NB4 (cell line): ENCODE measurements around the gene RUVBL1.

Source experiments
- CTCF ChIP-seq: IDR thresholded peaks from one replicate; pipeline ENCODE4 v1.5.1; 2012; ENCODE audit warnings: low read depth, low read length
- POLR2A ChIP-seq: IDR thresholded peaks from 2 replicates; pipeline ENCODE4 v1.6.1; 2011; ENCODE audit warnings: mild to moderate bottlenecking; ENCODE audit not compliant: insufficient read length; ENCODE audit errors: extremely low read depth

- TF ChIP-seq CTCF = no peak
- no peak for TF ChIP-seq POLR2A
Observed at GRCh38 chr3:128149650-128150049, 26.0 kb upstream of the RUVBL1 start.
